HG03066 (cell line): Measurements from ENCODE around the gene SSNA1.

ENCODE experiments used
- ATAC-seq: cut with Tn5 transposase; IDR thresholded peaks from one replicate; pipeline ENCODE4 v1.9.1; 2021; ENCODE audit warnings: low read depth; ENCODE audit not compliant: unreplicated experiment

SSNA1 gene, protein sequence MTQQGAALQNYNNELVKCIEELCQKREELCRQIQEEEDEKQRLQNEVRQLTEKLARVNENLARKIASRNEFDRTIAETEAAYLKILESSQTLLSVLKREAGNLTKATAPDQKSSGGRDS

DNA sequence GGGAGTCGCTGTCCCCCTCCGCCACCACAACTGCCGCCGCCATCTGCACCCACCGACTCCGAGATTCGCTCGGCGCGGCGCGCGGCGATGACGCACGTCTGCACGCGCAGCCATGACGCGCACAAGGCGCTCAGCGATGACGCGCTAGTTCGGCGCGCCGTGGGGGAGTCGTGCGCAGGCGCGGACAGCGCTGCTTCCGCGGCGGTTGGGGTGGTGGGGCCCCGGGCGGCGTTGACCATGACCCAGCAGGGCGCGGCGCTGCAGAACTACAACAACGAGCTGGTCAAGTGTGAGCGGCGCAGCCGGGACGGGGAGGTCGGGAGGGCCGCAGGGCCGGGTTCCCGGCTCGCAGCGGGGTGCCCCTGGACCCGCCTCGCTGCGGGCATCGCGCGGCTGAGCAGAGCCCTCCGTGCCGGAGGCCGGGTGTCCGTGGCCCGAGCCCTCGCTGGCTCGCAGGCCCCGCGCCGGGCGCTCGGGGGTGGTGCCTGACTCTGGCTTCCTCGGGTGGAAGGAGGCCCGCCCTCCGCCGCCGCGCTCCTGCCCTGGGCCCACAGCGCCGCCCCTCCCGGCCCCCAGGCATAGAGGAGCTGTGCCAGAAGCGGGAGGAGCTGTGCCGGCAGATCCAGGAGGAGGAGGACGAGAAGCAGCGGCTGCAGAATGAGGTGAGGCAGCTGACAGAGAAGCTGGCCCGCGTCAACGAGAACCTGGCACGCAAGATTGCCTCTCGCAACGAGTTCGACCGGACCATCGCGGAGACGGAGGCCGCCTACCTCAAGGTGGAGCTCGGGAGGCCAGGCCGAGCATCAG, at the start of gene SSNA1, which contains the start of gene ANAPC2:
TSS of gene SSNA1 (plus strand) at position 187 of the 807 bp plus-strand sequence. CDS start at position 238, 51 bp downstream.
TSS of gene ANAPC2 (minus strand) at position 71 of the 807 bp plus-strand sequence. CDS start at position 43, 28 bp downstream.
- ATAC-seq: peak; percentile 82

- ATAC-seq: no peak
Observed at GRCh38 chr9:137138722-137139467, 49.6 kb upstream of the SSNA1 start, which contains the start of gene GRIN1. Gene GRIN1 (plus strand): TSS chr9:137139154. CDS start chr9:137139487, 333 bp downstream.

DNA sequence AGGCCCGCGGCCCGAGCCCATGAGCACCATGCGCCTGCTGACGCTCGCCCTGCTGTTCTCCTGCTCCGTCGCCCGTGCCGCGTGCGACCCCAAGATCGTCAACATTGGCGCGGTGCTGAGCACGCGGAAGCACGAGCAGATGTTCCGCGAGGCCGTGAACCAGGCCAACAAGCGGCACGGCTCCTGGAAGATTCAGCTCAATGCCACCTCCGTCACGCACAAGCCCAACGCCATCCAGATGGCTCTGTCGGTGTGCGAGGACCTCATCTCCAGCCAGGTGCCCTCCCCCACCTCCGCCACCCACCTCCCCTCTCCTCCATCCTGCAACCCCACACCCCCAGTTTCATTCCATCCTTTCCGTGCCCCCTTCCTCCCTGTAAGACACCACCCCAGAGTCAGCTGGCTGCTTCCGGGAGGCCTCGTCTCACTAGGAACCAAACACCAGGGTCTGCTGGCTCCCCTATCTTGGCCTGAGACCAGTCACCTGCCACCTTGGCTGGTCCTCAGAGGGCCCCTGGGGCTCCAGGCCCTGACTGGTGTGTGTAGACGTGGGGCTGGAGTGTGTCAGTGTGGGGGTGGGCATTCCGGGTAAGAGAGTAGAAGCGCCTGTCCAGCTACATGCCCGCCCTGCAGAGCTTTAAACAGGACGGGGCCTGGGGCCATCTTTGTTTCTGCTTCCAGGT, 48.9 kb upstream of the SSNA1 start:
- ATAC-seq: no peak

DNA sequence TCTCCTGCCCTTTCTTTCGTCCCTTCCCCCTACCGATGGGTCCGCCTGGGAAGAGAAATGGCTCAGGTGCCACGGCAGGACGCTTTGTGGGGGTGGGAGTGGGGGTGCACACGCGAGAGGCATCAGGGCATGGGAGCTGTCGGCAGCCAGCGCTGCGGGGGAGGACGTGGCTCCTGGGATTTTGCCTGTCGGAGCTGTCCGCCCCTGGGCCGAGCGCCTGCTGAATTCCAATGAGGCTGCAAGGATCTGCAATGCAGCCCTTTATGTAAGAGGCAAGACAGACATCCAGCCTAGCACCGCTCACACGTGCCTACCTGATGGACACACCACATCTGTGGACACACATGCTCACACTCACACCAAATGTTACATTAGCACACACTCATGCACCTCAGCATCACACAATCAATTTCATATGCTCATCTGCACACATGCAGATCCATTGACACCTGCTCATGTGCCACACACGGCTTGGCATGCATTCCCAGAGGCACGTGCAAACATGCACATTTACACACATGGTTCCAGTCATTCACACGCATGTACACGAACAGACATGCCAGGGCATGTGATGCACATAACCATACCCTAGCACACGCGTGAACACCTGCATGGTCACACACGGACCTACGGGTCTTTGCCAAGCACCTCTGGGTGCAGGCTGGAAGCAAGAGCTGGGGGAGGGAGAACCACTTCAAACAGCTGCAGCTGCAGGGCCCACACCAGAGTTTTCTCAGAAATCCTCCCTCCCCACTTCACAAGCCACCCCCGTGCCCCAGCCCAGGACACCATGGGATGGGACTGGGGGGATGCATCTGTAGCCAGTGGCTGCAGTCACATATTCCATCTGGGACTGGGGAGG, 48.1 kb upstream of the SSNA1 start:
- no peak for ATAC-seq

DNA sequence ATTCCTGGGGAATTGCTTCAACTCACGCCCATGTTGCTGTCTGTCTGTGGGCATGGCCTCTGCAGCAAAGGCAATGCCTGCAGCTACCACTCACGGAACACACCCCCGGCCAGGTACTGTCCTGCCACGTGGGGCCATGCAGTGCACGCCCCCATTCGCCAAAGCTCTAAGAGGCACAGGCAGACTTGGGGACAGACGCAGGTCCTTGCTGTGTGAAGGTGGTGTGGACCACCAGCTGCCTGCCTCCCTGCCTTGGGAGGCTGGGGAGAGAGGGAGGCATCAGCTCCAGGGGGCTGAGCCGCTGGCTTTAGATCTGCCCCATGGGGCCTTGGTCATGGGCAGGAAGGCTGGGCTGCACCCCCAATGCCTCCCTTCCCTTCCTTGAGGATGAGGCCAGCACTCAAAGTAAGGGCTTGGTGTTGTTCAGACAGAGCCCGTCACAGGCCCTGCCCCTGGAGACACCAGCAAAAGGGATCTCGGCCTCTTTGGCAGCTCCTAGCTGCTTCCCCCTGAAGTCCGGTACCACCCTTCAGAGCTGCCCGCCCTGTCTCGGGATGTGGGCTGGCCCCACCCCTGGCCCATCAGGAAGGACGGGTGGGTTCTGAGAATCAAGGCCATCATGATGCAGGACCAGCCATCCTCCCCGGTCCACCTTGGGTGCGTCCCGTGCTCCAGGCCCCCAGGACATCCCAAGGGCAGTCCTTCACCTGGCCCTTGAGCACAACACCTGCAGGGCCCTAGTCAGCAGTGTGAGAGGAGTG, 47.2 kb upstream of the SSNA1 start:
- no peak for ATAC-seq

DNA sequence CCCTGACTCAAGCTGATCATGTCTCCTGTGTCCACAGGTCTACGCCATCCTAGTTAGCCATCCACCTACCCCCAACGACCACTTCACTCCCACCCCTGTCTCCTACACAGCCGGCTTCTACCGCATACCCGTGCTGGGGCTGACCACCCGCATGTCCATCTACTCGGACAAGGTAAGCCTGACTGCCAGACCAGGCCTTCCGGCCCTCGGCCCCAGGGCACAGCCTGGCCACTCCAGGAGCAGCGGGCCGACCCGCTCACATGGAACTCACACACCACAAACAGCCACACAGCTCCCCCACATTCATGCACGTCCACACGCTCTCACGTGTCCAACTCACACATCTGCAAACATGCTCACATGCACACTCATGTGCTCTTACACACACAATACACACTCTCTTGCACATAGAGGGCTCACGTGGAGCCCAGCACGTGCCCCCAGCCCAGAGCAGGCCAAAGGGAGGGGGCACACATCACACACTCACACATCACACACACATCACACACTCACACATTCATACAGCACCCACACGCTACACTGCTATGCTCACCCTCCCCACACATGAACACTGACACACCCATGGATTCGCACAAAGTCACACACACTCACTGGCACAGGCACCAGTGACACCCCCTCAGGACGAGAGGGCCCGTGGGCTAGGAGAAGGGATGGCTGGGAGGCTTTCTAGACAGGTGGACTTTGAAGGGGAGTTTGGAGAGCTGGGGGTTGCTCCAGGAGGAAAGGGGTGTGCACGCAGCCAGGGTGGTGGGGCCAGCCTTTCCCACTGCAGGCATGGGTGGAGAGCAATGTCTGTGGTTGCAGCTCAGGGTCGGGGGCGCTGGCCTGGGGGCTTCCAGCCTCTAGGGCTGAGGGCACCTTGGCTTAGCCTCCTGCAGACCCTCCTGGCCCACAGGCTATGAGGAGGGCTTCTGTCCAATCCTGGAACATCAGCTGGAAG, 46.2 kb upstream of the SSNA1 start:
- ATAC-seq: no peak

- no peak for ATAC-seq
Observed at GRCh38 chr9:137143459-137143858, 45.0 kb upstream of the SSNA1 start.

- ATAC-seq: no peak
Observed at GRCh38 chr9:137145731-137146526, 42.5 kb upstream of the SSNA1 start.

GRCh38 chr9:137146527-137146918, 42.0 kb upstream of the SSNA1 start:
- ATAC-seq: no peak

GRCh38 chr9:137147091-137147792, 41.2 kb upstream of the SSNA1 start:
- no peak for ATAC-seq

DNA sequence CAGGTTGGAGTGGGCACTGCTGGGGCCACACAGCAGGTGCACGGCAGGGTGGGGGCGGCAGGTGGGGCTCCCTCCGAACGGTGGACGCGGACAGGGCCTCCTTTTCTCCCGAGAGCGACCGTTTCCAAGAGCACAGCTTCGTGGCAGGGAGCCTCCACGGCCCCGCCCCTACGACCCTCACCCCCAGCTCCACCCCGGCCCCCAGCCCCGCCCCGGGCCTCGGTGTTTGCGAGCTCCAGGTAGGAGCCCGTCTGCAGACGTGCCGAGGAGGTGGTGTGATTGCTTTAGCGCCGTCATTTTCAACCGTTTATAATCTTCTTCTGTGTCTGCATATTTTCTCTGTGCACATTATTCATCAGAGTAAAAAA, 40.7 kb upstream of the SSNA1 start:
- no peak for ATAC-seq

GRCh38 chr9:137148242-137148641, 40.2 kb upstream of the SSNA1 start:
- no peak for ATAC-seq

- ATAC-seq: no peak
Observed at GRCh38 chr9:137148661-137149060, 39.8 kb upstream of the SSNA1 start.

DNA sequence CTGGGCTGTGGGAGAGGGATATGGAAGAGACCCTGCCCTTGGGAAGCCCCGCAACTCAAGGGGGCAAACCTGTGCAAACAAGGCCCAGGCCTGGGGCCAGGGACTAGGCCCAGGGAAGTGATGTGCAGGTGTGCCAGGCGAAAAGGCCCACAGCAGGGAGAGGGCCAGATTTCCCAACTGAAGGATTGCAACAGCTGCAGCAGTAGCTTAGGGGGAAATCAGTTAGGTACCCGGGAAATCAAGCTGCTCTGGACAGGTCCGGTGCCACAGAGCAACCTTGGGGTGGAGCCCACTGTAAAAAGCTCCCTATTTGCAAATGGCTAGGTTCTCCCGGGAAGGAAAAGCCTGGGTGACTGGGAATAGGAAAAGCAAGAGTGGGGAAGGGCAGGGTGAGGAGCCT, 39.1 kb upstream of the SSNA1 start:
- ATAC-seq: no peak

DNA sequence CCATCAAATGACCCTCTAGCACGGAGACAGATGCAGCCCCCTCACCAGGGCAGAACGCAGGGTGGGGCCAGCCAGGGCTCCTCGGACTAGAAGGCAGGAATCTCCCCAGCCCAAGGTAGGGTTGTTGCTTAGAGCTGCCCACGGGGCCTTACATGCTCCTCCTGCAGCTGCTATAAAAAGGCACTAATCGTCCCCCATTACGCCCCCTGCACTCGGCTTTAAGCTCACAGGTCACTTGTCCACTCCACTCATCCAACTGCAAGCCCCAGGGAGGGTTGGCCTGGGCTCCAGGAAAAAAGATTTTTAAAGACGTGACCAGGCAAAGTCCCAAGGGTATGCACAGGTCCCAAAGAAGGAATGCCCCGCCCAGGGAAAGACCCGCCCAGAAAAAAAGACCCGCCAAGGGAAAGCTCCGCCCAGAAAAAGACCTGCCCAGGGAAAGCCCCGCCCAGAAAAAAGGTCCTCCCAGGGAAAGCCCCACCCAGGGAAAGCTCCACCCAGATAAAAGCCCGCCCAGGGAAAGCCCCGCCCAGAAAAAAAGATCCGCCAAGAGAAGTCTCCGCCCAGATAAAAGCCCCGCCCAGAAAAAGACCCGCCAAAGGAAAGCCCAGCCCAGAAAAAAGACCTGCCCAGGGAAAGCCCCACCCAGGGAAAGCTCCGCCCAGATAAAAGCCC, 38.4 kb upstream of the SSNA1 start:
- peak; percentile 11 for ATAC-seq
